ENCODE data around the gene PALLD.

Gene PALLD

GRCh38 chr4:168648494-168648893, 151.6 kb downstream of the PALLD start:
- TF ChIP-seq CTCF (IDR thresholded peaks at IDR 0.05; ENCODE audit: control insufficient read depth, insufficient read depth, low read depth, low read length, missing control alignments): no peak
- H3K4me3 ChIP-seq (ENCODE audit: control insufficient read depth, low read depth, low read length): no peak overlapping the region
- no peak for DNase-seq (ENCODE audit: low read depth)

GRCh38 chr4:168648929-168649328, 152.1 kb downstream of the PALLD start:
- TF ChIP-seq CTCF (IDR thresholded peaks at IDR 0.05; ENCODE audit: control insufficient read depth, insufficient read depth, low read depth, low read length, missing control alignments): no peak
- DNase-seq (ENCODE audit: low read depth): no peak
- no peak overlapping the region for H3K4me3 ChIP-seq (ENCODE audit: control insufficient read depth, low read depth, low read length)

- no peak for TF ChIP-seq CTCF (IDR thresholded peaks at IDR 0.05; ENCODE audit: control insufficient read depth, insufficient read depth, low read depth, low read length, missing control alignments)
- no peak for DNase-seq (ENCODE audit: low read depth)
- no peak overlapping the region for H3K4me3 ChIP-seq (ENCODE audit: control insufficient read depth, low read depth, low read length)
These were observed 154.5 kb downstream of the PALLD start for GRCh38 chr4:168651374-168651773.

- no peak overlapping the region for H3K4me3 ChIP-seq (ENCODE audit: control insufficient read depth, low read depth, low read length)
- no peak for DNase-seq (ENCODE audit: low read depth)
- no peak for TF ChIP-seq CTCF (IDR thresholded peaks at IDR 0.05; ENCODE audit: control insufficient read depth, insufficient read depth, low read depth, low read length, missing control alignments)
These were observed 155.0 kb downstream of the PALLD start for GRCh38 chr4:168651864-168652263.

GRCh38 chr4:168652755-168653154, 155.9 kb downstream of the PALLD start:
- DNase-seq (ENCODE audit: low read depth): no peak
- no peak overlapping the region for H3K4me3 ChIP-seq (ENCODE audit: control insufficient read depth, low read depth, low read length)
- TF ChIP-seq CTCF (IDR thresholded peaks at IDR 0.05; ENCODE audit: control insufficient read depth, insufficient read depth, low read depth, low read length, missing control alignments): no peak

GRCh38 chr4:168654104-168654847, 157.4 kb downstream of the PALLD start:
- TF ChIP-seq CTCF (IDR thresholded peaks at IDR 0.05; ENCODE audit: control insufficient read depth, insufficient read depth, low read depth, low read length, missing control alignments): no peak
- H3K4me3 ChIP-seq (ENCODE audit: control insufficient read depth, low read depth, low read length): no peak overlapping the region
- DNase-seq (ENCODE audit: low read depth): no peak
